Measurements from ENCODE around the gene CFAP299. TPM values are rescaled to one million over a fixed set of nuclear protein-coding genes. Genes with fewer than 3 reads are reported as not detected.

The CFAP299 gene
- total RNA-seq, 1 donor: 2.5 TPM

- no peaks in the 10 kb centered on the region for H3K79me2 ChIP-seq (ENCODE audit: insufficient read depth, low read length)
- TF ChIP-seq, protein P1, sequence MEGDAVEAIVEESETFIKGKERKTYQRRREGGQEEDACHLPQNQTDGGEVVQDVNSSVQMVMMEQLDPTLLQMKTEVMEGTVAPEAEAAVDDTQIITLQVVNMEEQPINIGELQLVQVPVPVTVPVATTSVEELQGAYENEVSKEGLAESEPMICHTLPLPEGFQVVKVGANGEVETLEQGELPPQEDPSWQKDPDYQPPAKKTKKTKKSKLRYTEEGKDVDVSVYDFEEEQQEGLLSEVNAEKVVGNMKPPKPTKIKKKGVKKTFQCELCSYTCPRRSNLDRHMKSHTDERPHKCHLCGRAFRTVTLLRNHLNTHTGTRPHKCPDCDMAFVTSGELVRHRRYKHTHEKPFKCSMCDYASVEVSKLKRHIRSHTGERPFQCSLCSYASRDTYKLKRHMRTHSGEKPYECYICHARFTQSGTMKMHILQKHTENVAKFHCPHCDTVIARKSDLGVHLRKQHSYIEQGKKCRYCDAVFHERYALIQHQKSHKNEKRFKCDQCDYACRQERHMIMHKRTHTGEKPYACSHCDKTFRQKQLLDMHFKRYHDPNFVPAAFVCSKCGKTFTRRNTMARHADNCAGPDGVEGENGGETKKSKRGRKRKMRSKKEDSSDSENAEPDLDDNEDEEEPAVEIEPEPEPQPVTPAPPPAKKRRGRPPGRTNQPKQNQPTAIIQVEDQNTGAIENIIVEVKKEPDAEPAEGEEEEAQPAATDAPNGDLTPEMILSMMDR (IDR thresholded peaks at IDR 0.05; ENCODE audit: extremely low read depth, low read depth, low read length): no peak
- no peaks in the 10 kb centered on the region for H3K9me3 ChIP-seq (ENCODE audit: low read depth, low read length)
- DNase-seq (ENCODE audit: insufficient read length, low spot score, missing footprints): no peak
- peaks cover 9% of the 10 kb centered on the region for H3K36me3 ChIP-seq (ENCODE audit: insufficient read depth, low read length)
- peaks cover 4% of the 10 kb centered on the region for H4K20me1 ChIP-seq (ENCODE audit: insufficient read depth, low read length)
- no peak overlapping the region for H2AFZ ChIP-seq (ENCODE audit: low read length)
- H3K4me1 ChIP-seq (ENCODE audit: insufficient read depth, low read length): peaks cover 8% of the 10 kb centered on the region
- no peak overlapping the region for H3K4me2 ChIP-seq (ENCODE audit: insufficient read depth, low read length)
- no peaks in the 10 kb centered on the region for H3K27me3 ChIP-seq (ENCODE audit: insufficient read depth, low read length)
- H3K4me3 ChIP-seq (ENCODE audit: insufficient read depth, low read length): no peak overlapping the region
- H3K27ac ChIP-seq (ENCODE audit: low read depth, low read length): no peak overlapping the region
These were observed 35.5 kb downstream of the CFAP299 start for GRCh38 chr4:80371046-80371445.

DNA sequence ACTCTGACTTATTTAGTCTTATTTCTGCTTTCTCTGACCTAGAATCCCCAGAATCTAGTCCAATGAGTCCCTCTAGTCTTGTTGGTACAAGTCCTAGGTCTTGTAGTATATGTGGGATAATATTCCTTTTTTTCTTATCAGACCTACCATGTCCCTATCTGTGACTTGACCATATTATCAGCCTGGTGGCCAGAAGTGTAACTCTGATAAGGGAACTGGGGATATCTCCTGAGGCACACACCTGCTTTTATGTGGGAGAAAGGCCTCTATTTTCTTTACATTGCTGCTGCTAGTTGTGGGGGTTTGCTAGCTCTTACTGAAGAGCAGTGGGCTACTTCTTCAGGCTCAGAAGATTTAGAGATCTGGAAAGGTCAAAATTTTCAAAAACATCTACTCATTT, 38.6 kb downstream of the CFAP299 start:
- no peak overlapping the region for H3K4me2 ChIP-seq (ENCODE audit: insufficient read depth, low read length)
- peaks cover 5% of the 10 kb centered on the region for H3K36me3 ChIP-seq (ENCODE audit: insufficient read depth, low read length)
- DNase-seq (ENCODE audit: insufficient read length, low spot score, missing footprints): no peak
- H3K4me3 ChIP-seq (ENCODE audit: insufficient read depth, low read length): no peak overlapping the region
- H3K27me3 ChIP-seq (ENCODE audit: insufficient read depth, low read length): no peaks in the 10 kb centered on the region
- H3K9me3 ChIP-seq (ENCODE audit: low read depth, low read length): no peaks in the 10 kb centered on the region
- no peaks in the 10 kb centered on the region for H3K79me2 ChIP-seq (ENCODE audit: insufficient read depth, low read length)
- no peaks in the 10 kb centered on the region for H4K20me1 ChIP-seq (ENCODE audit: insufficient read depth, low read length)
- no peak overlapping the region for H3K27ac ChIP-seq (ENCODE audit: low read depth, low read length)
- H3K4me1 ChIP-seq (ENCODE audit: insufficient read depth, low read length): no peaks in the 10 kb centered on the region
- TF ChIP-seq, protein P1 (IDR thresholded peaks at IDR 0.05; ENCODE audit: extremely low read depth, low read depth, low read length): no peak
- no peak overlapping the region for H2AFZ ChIP-seq (ENCODE audit: low read length)

- Histone ChIP-seq H4K20me1 (ENCODE audit: insufficient read depth, low read length) (no peaks in the 10 kb centered on the region), H3K27ac (ENCODE audit: low read depth, low read length) (no peak overlapping the region), H3K27me3 (ENCODE audit: insufficient read depth, low read length) (no peaks in the 10 kb centered on the region), H3K36me3 (ENCODE audit: insufficient read depth, low read length) (peaks cover 8% of the 10 kb centered on the region), H3K4me1 (ENCODE audit: insufficient read depth, low read length) (no peaks in the 10 kb centered on the region), H3K9me3 (ENCODE audit: low read depth, low read length) (no peaks in the 10 kb centered on the region), H2AFZ (ENCODE audit: low read length) (no peak overlapping the region), H3K4me3 (ENCODE audit: insufficient read depth, low read length) (no peak overlapping the region), H3K4me2 (ENCODE audit: insufficient read depth, low read length) (no peak overlapping the region), H3K79me2 (ENCODE audit: insufficient read depth, low read length) (no peaks in the 10 kb centered on the region)
- no peak for DNase-seq (ENCODE audit: insufficient read length, low spot score, missing footprints)
- TF ChIP-seq, protein P1 (IDR thresholded peaks at IDR 0.05; ENCODE audit: extremely low read depth, low read depth, low read length): no peak
These were observed 46.7 kb downstream of the CFAP299 start for GRCh38 chr4:80382090-80382832.

GRCh38 chr4:80385397-80386280, 50.1 kb downstream of the CFAP299 start:
- no peak overlapping the region for H3K27ac ChIP-seq (ENCODE audit: low read depth, low read length)
- no peak overlapping the region for H2AFZ ChIP-seq (ENCODE audit: low read length)
- no peaks in the 10 kb centered on the region for H4K20me1 ChIP-seq (ENCODE audit: insufficient read depth, low read length)
- H3K36me3 ChIP-seq (ENCODE audit: insufficient read depth, low read length): peaks cover 8% of the 10 kb centered on the region
- no peak overlapping the region for H3K4me3 ChIP-seq (ENCODE audit: insufficient read depth, low read length)
- H3K27me3 ChIP-seq (ENCODE audit: insufficient read depth, low read length): no peaks in the 10 kb centered on the region
- DNase-seq (ENCODE audit: insufficient read length, low spot score, missing footprints): no peak
- TF ChIP-seq, protein P1 (IDR thresholded peaks at IDR 0.05; ENCODE audit: extremely low read depth, low read depth, low read length): no peak
- no peaks in the 10 kb centered on the region for H3K9me3 ChIP-seq (ENCODE audit: low read depth, low read length)
- H3K4me1 ChIP-seq (ENCODE audit: insufficient read depth, low read length): peaks cover 4% of the 10 kb centered on the region
- no peak overlapping the region for H3K4me2 ChIP-seq (ENCODE audit: insufficient read depth, low read length)
- no peaks in the 10 kb centered on the region for H3K79me2 ChIP-seq (ENCODE audit: insufficient read depth, low read length)
